HEK293 (cell line): ENCODE measurements around the gene DNAH5.

Experiments used
- CTCF ChIA-PET: fragments of 350-600 bp; formaldehyde crosslinking; extraction: SDS; loops from one replicate; lab custom pipeline; 2021; ENCODE audit warnings: antibody characterized with exemption; lab: Yijun Ruan, JAX
- POLR2A ChIA-PET: fragments of 300-600 bp; formaldehyde crosslinking; extraction: SDS; loops from one replicate; lab custom pipeline; 2020; ENCODE audit warnings: antibody characterized with exemption, inconsistent platforms; lab: Yijun Ruan, JAX
- H3K27ac ChIP-seq: fragments of 200-500 bp; sonication (Bioruptor generic); 2 replicates; pipeline ENCODE4 v1.5.1; 2014; ENCODE audit warnings: low read depth, low read length, control low read depth, inconsistent platforms; ENCODE audit errors: extremely low read depth
- H3K36me3 ChIP-seq, 2 experiments: fragments of 200-500 bp in 1 of 2; sonication (Bioruptor generic) in 1 of 2; 1 replicate in 1 of 2; 2 replicates in 1 of 2; pipeline ENCODE4 v1.5.1; 2014 to 2017; ENCODE audit warnings: inconsistent platforms in 2 of 2, low read length in 2 of 2; ENCODE audit not compliant: control insufficient read depth in 2 of 2, insufficient read depth in 1 of 2
- H3K4me1 ChIP-seq: fragments of 200-500 bp; sonication (Bioruptor generic); 2 replicates; pipeline ENCODE4 v1.5.1; 2014; ENCODE audit warnings: mild to moderate bottlenecking, low read length, inconsistent platforms; ENCODE audit not compliant: control insufficient read depth, insufficient read depth
- H3K4me3 ChIP-seq: 2 replicates; pipeline ENCODE4 v1.5.1; 2011; ENCODE audit warnings: low read depth, mild to moderate bottlenecking, control low read depth, low read length, moderate library complexity
- H3K9me3 ChIP-seq: fragments of 200-500 bp; sonication (Bioruptor generic); 2 replicates; pipeline ENCODE4 v1.5.1; 2014; ENCODE audit warnings: low read depth, low read length, inconsistent platforms; ENCODE audit not compliant: control insufficient read depth, insufficient read depth
- FEZF1 ChIP-seq: fragments of 450-650 bp; formaldehyde crosslinking; IDR thresholded peaks from 2 replicates; pipeline ENCODE4 v1.5.1; 2016; ENCODE audit warnings: missing biosample characterization, missing genetic modification characterization
- GLIS2 ChIP-seq: fragments of 450-650 bp; formaldehyde crosslinking; IDR thresholded peaks from 2 replicates; pipeline ENCODE4 v1.5.1; 2016; ENCODE audit warnings: missing biosample characterization, missing genetic modification characterization
- PRDM1 ChIP-seq: fragments of 450-650 bp; formaldehyde crosslinking; IDR thresholded peaks from 2 replicates; pipeline ENCODE4; 2016; ENCODE audit warnings: missing biosample characterization, missing genetic modification characterization
- PRDM4 ChIP-seq: fragments of 450-650 bp; formaldehyde crosslinking; IDR thresholded peaks from 2 replicates; pipeline ENCODE4 v1.5.1; 2017; ENCODE audit warnings: missing biosample characterization, missing genetic modification characterization
- ZBTB20 ChIP-seq: fragments of 450-650 bp; formaldehyde crosslinking; IDR thresholded peaks from 2 replicates; pipeline ENCODE4 v1.5.1; 2016; ENCODE audit warnings: missing biosample characterization, missing genetic modification characterization
- ZFP3 ChIP-seq: fragments of 450-650 bp; formaldehyde crosslinking; IDR thresholded peaks from 2 replicates; pipeline ENCODE4 v1.5.1; 2016; ENCODE audit warnings: low read depth, missing biosample characterization, missing genetic modification characterization
- ZNF114 ChIP-seq: fragments of 450-650 bp; formaldehyde crosslinking; IDR thresholded peaks from 2 replicates; pipeline ENCODE4 v1.5.0; 2017; ENCODE audit warnings: missing biosample characterization, missing genetic modification characterization
- ZNF138 ChIP-seq: fragments of 450-650 bp; formaldehyde crosslinking; IDR thresholded peaks from 2 replicates; pipeline ENCODE4 v1.5.1; 2016; ENCODE audit warnings: missing biosample characterization, missing genetic modification characterization, borderline replicate concordance
- ZNF140 ChIP-seq: fragments of 450-650 bp; formaldehyde crosslinking; IDR thresholded peaks from 2 replicates; pipeline ENCODE4 v1.5.1; 2016; ENCODE audit warnings: missing biosample characterization, missing genetic modification characterization
- ZNF19 ChIP-seq: fragments of 450-650 bp; formaldehyde crosslinking; IDR thresholded peaks from 2 replicates; pipeline ENCODE4; 2016; ENCODE audit warnings: missing biosample characterization, missing genetic modification characterization, low read depth
- ZNF23 ChIP-seq: fragments of 450-650 bp; formaldehyde crosslinking; IDR thresholded peaks from 2 replicates; pipeline ENCODE4 v1.5.1; 2016; ENCODE audit warnings: missing biosample characterization, missing genetic modification characterization, borderline replicate concordance
- ZNF341 ChIP-seq: fragments of 450-650 bp; formaldehyde crosslinking; IDR thresholded peaks from 2 replicates; pipeline ENCODE4; 2016; ENCODE audit warnings: low read depth, missing biosample characterization, missing genetic modification characterization
- ZNF549 ChIP-seq: fragments of 450-650 bp; IDR thresholded peaks from 2 replicates; pipeline ENCODE4 v1.5.1; 2018; ENCODE audit warnings: missing biosample characterization, missing genetic modification characterization, mild to moderate bottlenecking, inconsistent platforms, moderate library complexity
- ZNF704 ChIP-seq: fragments of 450-650 bp; formaldehyde crosslinking; IDR thresholded peaks from 2 replicates; pipeline ENCODE4 v1.5.1; 2016; ENCODE audit warnings: missing biosample characterization, missing genetic modification characterization
- ZNF707 ChIP-seq: fragments of 450-650 bp; formaldehyde crosslinking; IDR thresholded peaks from 2 replicates; pipeline ENCODE4 v1.5.1; 2016; ENCODE audit warnings: missing biosample characterization, missing genetic modification characterization
- ZNF747 ChIP-seq: fragments of 450-650 bp; formaldehyde crosslinking; IDR thresholded peaks from 2 replicates; pipeline ENCODE4 v1.5.1; 2016; ENCODE audit warnings: missing biosample characterization, missing genetic modification characterization
- ZNF76 ChIP-seq: fragments of 450-650 bp; formaldehyde crosslinking; IDR thresholded peaks from 2 replicates; pipeline ENCODE4; 2016; ENCODE audit warnings: low read depth, missing biosample characterization, missing genetic modification characterization, borderline replicate concordance
- ZNF791 ChIP-seq: fragments of 450-650 bp; formaldehyde crosslinking; IDR thresholded peaks from 2 replicates; pipeline ENCODE4 v1.5.1; 2016; ENCODE audit warnings: missing biosample characterization, missing genetic modification characterization
- ZSCAN23 ChIP-seq: fragments of 450-650 bp; formaldehyde crosslinking; IDR thresholded peaks from 2 replicates; pipeline ENCODE4 v1.5.1; 2016; ENCODE audit warnings: missing biosample characterization, missing genetic modification characterization
- TF ChIP-seq, protein P1 (sequence below): fragments of 450-650 bp; formaldehyde crosslinking; IDR thresholded peaks from 2 replicates; pipeline ENCODE4 v1.5.1; 2016; ENCODE audit warnings: missing biosample characterization, missing genetic modification characterization
- TF ChIP-seq, protein P2 (sequence below): fragments of 450-650 bp; formaldehyde crosslinking; IDR thresholded peaks from 2 replicates; pipeline ENCODE4 v1.5.1; 2017; ENCODE audit warnings: missing biosample characterization, missing genetic modification characterization
- TF ChIP-seq, protein P3 (sequence below): fragments of 450-650 bp; formaldehyde crosslinking; IDR thresholded peaks from 2 replicates; pipeline ENCODE4 v1.5.1; 2017; ENCODE audit warnings: missing biosample characterization, mild to moderate bottlenecking, missing genetic modification characterization, moderate library complexity
- TF ChIP-seq, protein P4 (sequence below): fragments of 450-650 bp; IDR thresholded peaks from 2 replicates; pipeline ENCODE4 v1.5.1; 2018; ENCODE audit warnings: missing biosample characterization, mild to moderate bottlenecking, missing genetic modification characterization

Gene DNAH5

DNA sequence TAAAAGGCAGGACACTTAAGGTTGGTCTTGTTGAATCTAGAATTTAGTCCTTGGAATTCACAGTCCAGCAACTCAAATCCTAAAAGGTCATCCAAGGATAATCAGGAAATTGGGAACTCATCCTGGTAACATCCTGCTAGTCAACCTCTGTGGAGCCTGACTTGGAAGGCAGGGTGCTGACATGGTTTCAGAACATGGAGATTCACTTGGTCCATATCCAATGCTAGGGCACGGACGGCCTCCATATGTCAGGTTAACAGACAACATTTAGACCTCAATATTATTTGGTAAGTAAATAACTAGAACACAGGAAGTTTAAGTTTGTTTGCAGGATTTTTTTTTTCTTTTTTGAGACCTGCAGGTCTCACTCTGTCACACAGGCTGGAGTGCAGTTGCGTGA lies 783 bp upstream of the DNAH5 start:
- TF ChIP-seq FEZF1 (tag by site-specific recombination) (no peak), ZNF704 (tag by site-specific recombination) (no peak), ZNF114 (tag by site-specific recombination) (no peak), ZNF19 (tag by site-specific recombination) (no peak), PRDM4 (tag by site-specific recombination) (no peak), ZNF341 (tag by site-specific recombination) (no peak), ZNF138 (tag by site-specific recombination) (no peak), ZNF140 (tag by site-specific recombination) (no peak), ZNF23 (tag by site-specific recombination) (no peak), ZNF747 (tag by site-specific recombination) (no peak), PRDM1 (tag by site-specific recombination) (no peak), GLIS2 (tag by site-specific recombination) (no peak), ZFP3 (tag by site-specific recombination) (no peak), ZNF549 (tag by site-specific recombination) (no peak)
- TF ChIP-seq, protein P1, sequence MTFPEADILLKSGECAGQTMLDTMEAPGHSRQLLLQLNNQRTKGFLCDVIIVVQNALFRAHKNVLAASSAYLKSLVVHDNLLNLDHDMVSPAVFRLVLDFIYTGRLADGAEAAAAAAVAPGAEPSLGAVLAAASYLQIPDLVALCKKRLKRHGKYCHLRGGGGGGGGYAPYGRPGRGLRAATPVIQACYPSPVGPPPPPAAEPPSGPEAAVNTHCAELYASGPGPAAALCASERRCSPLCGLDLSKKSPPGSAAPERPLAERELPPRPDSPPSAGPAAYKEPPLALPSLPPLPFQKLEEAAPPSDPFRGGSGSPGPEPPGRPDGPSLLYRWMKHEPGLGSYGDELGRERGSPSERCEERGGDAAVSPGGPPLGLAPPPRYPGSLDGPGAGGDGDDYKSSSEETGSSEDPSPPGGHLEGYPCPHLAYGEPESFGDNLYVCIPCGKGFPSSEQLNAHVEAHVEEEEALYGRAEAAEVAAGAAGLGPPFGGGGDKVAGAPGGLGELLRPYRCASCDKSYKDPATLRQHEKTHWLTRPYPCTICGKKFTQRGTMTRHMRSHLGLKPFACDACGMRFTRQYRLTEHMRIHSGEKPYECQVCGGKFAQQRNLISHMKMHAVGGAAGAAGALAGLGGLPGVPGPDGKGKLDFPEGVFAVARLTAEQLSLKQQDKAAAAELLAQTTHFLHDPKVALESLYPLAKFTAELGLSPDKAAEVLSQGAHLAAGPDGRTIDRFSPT (tag by site-specific recombination): no peak
- TF ChIP-seq, protein P2, sequence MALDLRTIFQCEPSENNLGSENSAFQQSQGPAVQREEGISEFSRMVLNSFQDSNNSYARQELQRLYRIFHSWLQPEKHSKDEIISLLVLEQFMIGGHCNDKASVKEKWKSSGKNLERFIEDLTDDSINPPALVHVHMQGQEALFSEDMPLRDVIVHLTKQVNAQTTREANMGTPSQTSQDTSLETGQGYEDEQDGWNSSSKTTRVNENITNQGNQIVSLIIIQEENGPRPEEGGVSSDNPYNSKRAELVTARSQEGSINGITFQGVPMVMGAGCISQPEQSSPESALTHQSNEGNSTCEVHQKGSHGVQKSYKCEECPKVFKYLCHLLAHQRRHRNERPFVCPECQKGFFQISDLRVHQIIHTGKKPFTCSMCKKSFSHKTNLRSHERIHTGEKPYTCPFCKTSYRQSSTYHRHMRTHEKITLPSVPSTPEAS (tag by site-specific recombination): no peak
- TF ChIP-seq, protein P3, sequence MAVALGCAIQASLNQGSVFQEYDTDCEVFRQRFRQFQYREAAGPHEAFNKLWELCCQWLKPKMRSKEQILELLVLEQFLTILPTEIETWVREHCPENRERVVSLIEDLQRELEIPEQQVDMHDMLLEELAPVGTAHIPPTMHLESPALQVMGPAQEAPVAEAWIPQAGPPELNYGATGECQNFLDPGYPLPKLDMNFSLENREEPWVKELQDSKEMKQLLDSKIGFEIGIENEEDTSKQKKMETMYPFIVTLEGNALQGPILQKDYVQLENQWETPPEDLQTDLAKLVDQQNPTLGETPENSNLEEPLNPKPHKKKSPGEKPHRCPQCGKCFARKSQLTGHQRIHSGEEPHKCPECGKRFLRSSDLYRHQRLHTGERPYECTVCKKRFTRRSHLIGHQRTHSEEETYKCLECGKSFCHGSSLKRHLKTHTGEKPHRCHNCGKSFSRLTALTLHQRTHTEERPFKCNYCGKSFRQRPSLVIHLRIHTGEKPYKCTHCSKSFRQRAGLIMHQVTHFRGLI (tag by site-specific recombination): no peak
- POLR2A ChIA-PET: no interaction called here
- H3K9me3 ChIP-seq: no peaks in the 10 kb centered on the region
- H3K36me3 ChIP-seq: no peaks in the 10 kb centered on the region
- CTCF ChIA-PET: no interaction called here
- H3K4me1 ChIP-seq: no peaks in the 10 kb centered on the region
- no peak overlapping the region for H3K4me3 ChIP-seq
- no peak overlapping the region for H3K27ac ChIP-seq

- Histone ChIP-seq H3K4me3 (no peak overlapping the region), H3K27ac (no peak overlapping the region), H3K4me1 (no peaks in the 10 kb centered on the region), H3K36me3 (no peaks in the 10 kb centered on the region), H3K9me3 (no peaks in the 10 kb centered on the region)
- ChIA-PET CTCF (interaction anchor here (1.2 kb wide), 1 partner anchor 14 kb away, joined by 3 read pairs; no protein-coding TSS in a partner anchor), POLR2A (no interaction called here)
- no peak for TF ChIP-seq ZNF707 (tag by site-specific recombination)
- TF ChIP-seq ZNF791 (tag by site-specific recombination): no peak
- no peak for TF ChIP-seq ZSCAN23 (tag by site-specific recombination)
- no peak for TF ChIP-seq ZNF76 (tag by site-specific recombination)
- TF ChIP-seq, protein P4, sequence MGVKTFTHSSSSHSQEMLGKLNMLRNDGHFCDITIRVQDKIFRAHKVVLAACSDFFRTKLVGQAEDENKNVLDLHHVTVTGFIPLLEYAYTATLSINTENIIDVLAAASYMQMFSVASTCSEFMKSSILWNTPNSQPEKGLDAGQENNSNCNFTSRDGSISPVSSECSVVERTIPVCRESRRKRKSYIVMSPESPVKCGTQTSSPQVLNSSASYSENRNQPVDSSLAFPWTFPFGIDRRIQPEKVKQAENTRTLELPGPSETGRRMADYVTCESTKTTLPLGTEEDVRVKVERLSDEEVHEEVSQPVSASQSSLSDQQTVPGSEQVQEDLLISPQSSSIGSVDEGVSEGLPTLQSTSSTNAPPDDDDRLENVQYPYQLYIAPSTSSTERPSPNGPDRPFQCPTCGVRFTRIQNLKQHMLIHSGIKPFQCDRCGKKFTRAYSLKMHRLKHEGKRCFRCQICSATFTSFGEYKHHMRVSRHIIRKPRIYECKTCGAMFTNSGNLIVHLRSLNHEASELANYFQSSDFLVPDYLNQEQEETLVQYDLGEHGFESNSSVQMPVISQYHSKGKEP (tag by site-specific recombination): no peak
- TF ChIP-seq ZBTB20: no peak
Measured at GRCh38 chr5:13943676-13944075, 812 bp downstream of the DNAH5 start.
